GM12878 (cell line): Measurements from ENCODE around the gene KRT78. TPM values are rescaled to one million over a fixed set of nuclear protein-coding genes. Genes with fewer than 3 reads are reported as not detected.

Experiments used
- ATAC-seq: fragments of 200-7000 bp; cut with Tn5 transposase; 3 replicates; pipeline ENCODE4 v1.9.1; 2020; ENCODE audit warnings: mild to moderate bottlenecking, moderate library complexity
- BruUV-seq: library from RNA; stranded (reverse); fragments of 400-500 nt; replicated peaks from 2 replicates; lab custom pipeline; 2021; lab: Mats Ljungman, UMichigan
- CTCF ChIA-PET: fragments of 300-600 bp; sonication (Branson Sonifier 250); formaldehyde crosslinking; extraction: SDS; loops from one replicate; lab custom pipeline; 2021; ENCODE audit warnings: inconsistent platforms; lab: Yijun Ruan, JAX
- POLR2A ChIA-PET: fragments of 350-600 bp; formaldehyde crosslinking; extraction: SDS; loops from one replicate; lab custom pipeline; 2021; ENCODE audit warnings: inconsistent platforms; lab: Charles Lee
- RAD21 ChIA-PET: fragments of 300-600 bp; sonication (Branson Sonifier 250); formaldehyde crosslinking; loops from one replicate; lab custom pipeline; 2023; ENCODE audit warnings: antibody characterized with exemption; ENCODE audit not compliant: unreplicated experiment; lab: Charles Lee
- SMC1A ChIA-PET: fragments of 300-600 bp; sonication (Branson Sonifier 250); formaldehyde crosslinking; loops from one replicate; lab custom pipeline; 2023; ENCODE audit not compliant: unreplicated experiment, uncharacterized antibody; lab: Charles Lee
- DNase-seq: peaks from one replicate; pipeline ENCODE4 v3.0.0-alpha.2; 2011; ENCODE audit warnings: low read depth, low spot score
- FAIRE-seq: peaks from 3 replicates; lab custom pipeline; 2011; peaks lifted over from hg19 to GRCh38; lab: Jason Lieb, UNC
- H2AFZ ChIP-seq: 2 replicates; pipeline ENCODE4 v1.6.0; 2011; ENCODE audit warnings: low read depth, low read length, control low read depth; ENCODE audit not compliant: control insufficient read depth
- H3K27ac ChIP-seq: 2 replicates; pipeline ENCODE4 v1.5.1; 2011; ENCODE audit warnings: control low read depth; ENCODE audit not compliant: control insufficient read depth, insufficient read depth
- H3K27me3 ChIP-seq, 2 experiments: replicated peaks in 1 of 2; 2 replicates each; pipeline versions ENCODE4 v1.6.0 to v1.6.1; 2011; ENCODE audit warnings: low read length in 1 of 2; ENCODE audit not compliant: control insufficient read depth in 2 of 2, insufficient read depth in 2 of 2
- H3K36me3 ChIP-seq, 2 experiments: 2 replicates each; pipeline ENCODE4 v1.5.1; 2011; ENCODE audit warnings: low read length in 1 of 2; ENCODE audit not compliant: control insufficient read depth in 2 of 2, insufficient read depth in 2 of 2
- H3K4me1 ChIP-seq: 2 replicates; pipeline ENCODE4 v1.6.1; 2011; ENCODE audit warnings: mild to moderate bottlenecking, low read length, moderate library complexity, mixed read lengths; ENCODE audit not compliant: control insufficient read depth, insufficient read depth
- H3K4me2 ChIP-seq: 2 replicates; pipeline ENCODE4 v1.6.0; 2011; ENCODE audit warnings: control low read depth; ENCODE audit not compliant: control insufficient read depth, insufficient read depth
- H3K4me3 ChIP-seq: fragments of 200-600 bp; sonication (generic); 2 replicates; pipeline ENCODE4 v1.5.1; 2016
- H3K79me2 ChIP-seq: 2 replicates; pipeline ENCODE4 v1.6.0; 2011; ENCODE audit warnings: low read length; ENCODE audit not compliant: control insufficient read depth, insufficient read depth
- H3K9ac ChIP-seq: 2 replicates; pipeline ENCODE4 v1.8.0; 2011; ENCODE audit warnings: low read length, control low read depth, mixed read lengths; ENCODE audit not compliant: control insufficient read depth, insufficient read depth
- H3K9me3 ChIP-seq: replicated peaks from 3 replicates; pipeline ENCODE4 v1.5.1; 2011; ENCODE audit warnings: mild to moderate bottlenecking, low read length; ENCODE audit not compliant: control insufficient read depth, insufficient read depth
- H4K20me1 ChIP-seq: 2 replicates; pipeline ENCODE4 v1.6.0; 2011; ENCODE audit not compliant: control insufficient read depth, insufficient read depth
- CHD4 ChIP-seq: fragments of 200-600 bp; sonication (generic); IDR thresholded peaks from 2 replicates; pipeline ENCODE4 v1.6.1; 2016; ENCODE audit warnings: mild to moderate bottlenecking
- ETV6 ChIP-seq, 2 experiments: fragments of 450-650 bp in 1 of 2; IDR thresholded peaks in 1 of 2; conservative IDR thresholded peaks in 1 of 2; 2 replicates each; pipeline ENCODE4 v1.6.1; 2014; ENCODE audit warnings: antibody characterized with exemption in 1 of 2, borderline replicate concordance in 1 of 2, low read depth in 1 of 2, mild to moderate bottlenecking in 1 of 2, moderate library complexity in 1 of 2
- GATAD2B ChIP-seq: fragments of 450-650 bp; conservative IDR thresholded peaks from 2 replicates; pipeline ENCODE4 v1.6.1; 2017; ENCODE audit warnings: low read depth, mild to moderate bottlenecking, moderate library complexity
- JUNB ChIP-seq: IDR thresholded peaks from 2 replicates; pipeline ENCODE4 v1.6.1; 2016; ENCODE audit warnings: antibody characterized with exemption, mild to moderate bottlenecking
- NR2C1 ChIP-seq: fragments of 450-650 bp; IDR thresholded peaks from 2 replicates; pipeline ENCODE4 v1.6.1; 2017; ENCODE audit warnings: antibody characterized with exemption, mild to moderate bottlenecking, moderate library complexity
- NR2F1 ChIP-seq: fragments of 450-650 bp; conservative IDR thresholded peaks from 2 replicates; pipeline ENCODE4 v1.6.1; 2017; ENCODE audit warnings: mild to moderate bottlenecking
- RELA ChIP-seq: fragments of 450-650 bp; IDR thresholded peaks from 2 replicates; pipeline ENCODE4 v1.8.0; 2014; ENCODE audit warnings: borderline replicate concordance; ENCODE audit not compliant: partially characterized antibody
- SIN3A ChIP-seq: IDR thresholded peaks from 2 replicates; pipeline ENCODE4 v1.6.1; 2012; ENCODE audit warnings: low read depth, low read length, improper control_type of control experiment
- SREBF2 ChIP-seq: IDR thresholded peaks from 2 replicates; pipeline ENCODE4 v1.6.1; 2012; ENCODE audit warnings: mild to moderate bottlenecking, low read length
- TCF7 ChIP-seq: IDR thresholded peaks from 2 replicates; pipeline ENCODE4 v1.6.1; 2014; ENCODE audit warnings: antibody characterized with exemption, borderline replicate concordance
- ZNF24 ChIP-seq: fragments of 450-650 bp; IDR thresholded peaks from 2 replicates; pipeline ENCODE4 v1.6.1; 2017; ENCODE audit warnings: antibody characterized with exemption, mild to moderate bottlenecking
- ZNF274 ChIP-seq: IDR thresholded peaks from one replicate; pipeline ENCODE4 v1.8.0; 2011; ENCODE audit not compliant: insufficient read length, insufficient read depth
- in situ Hi-C: fragments of 300-500 bp; cut with MboI; formaldehyde crosslinking; loops from 9 replicates; pipeline ENCODE4 v1.14.3; 2018; ENCODE audit warnings: mixed read lengths
- intact Hi-C: fragments of 100-400 bp; cut with micrococcal nuclease; formaldehyde crosslinking; loops from one replicate; pipeline ENCODE4 v1.14.2; 2022; ENCODE audit not compliant: unreplicated experiment
- polyA plus RNA-seq, 11 experiments: library from polyadenylated mRNA; depleted of rRNA in 4 of 11; unstranded in 6 of 11; stranded (reverse) in 5 of 11; fragments of >200 nt; fragmentation: Nextera tagmentation in 4 of 11; fragmentation: Illumina TruSeq in 1 of 11; extraction: Ambion mirVana in 4 of 11; extraction: Trizol in 1 of 11; gene quantifications; 1 replicate in 1 of 11; 2 replicates in 10 of 11; pipeline versions ENCODE4 v1.2.1 to v1.2.3, GENCODE V29; 2011 to 2016; ENCODE audit warnings: inconsistent platforms in 2 of 11, missing spikeins in 2 of 11, low read depth in 1 of 11
- total RNA-seq, 4 experiments: library from RNA; depleted of rRNA in 3 of 4; stranded (reverse); fragments of >200 nt in 3 of 4; fragmentation: Illumina TruSeq in 1 of 4; extraction: Trizol in 1 of 4; gene quantifications; 2 replicates each; pipeline versions ENCODE4 v1.2.1 to v1.2.3, GENCODE V29; 2013 to 2021
- TF ChIP-seq, protein P1 (sequence below): fragments of 450-650 bp; IDR thresholded peaks from 2 replicates; pipeline ENCODE4 v1.6.1; 2017; ENCODE audit warnings: mild to moderate bottlenecking, low read depth, inconsistent platforms; ENCODE audit not compliant: poor library complexity, severe bottlenecking
- TF ChIP-seq, protein P2 (sequence below): IDR thresholded peaks from 2 replicates; pipeline ENCODE4 v1.6.1; 2011; ENCODE audit warnings: borderline replicate concordance, low read depth, mild to moderate bottlenecking, moderate library complexity, mixed read lengths, low read length; ENCODE audit not compliant: insufficient read depth; ENCODE audit errors: extremely low read length

Gene KRT78
- total and polyA plus RNA-seq, 10 of the 15 experiments (the other 5 are each of a cell fraction or from before 2014, with no cell fraction given), result 0.07 TPM; not detected in 9

DNA sequence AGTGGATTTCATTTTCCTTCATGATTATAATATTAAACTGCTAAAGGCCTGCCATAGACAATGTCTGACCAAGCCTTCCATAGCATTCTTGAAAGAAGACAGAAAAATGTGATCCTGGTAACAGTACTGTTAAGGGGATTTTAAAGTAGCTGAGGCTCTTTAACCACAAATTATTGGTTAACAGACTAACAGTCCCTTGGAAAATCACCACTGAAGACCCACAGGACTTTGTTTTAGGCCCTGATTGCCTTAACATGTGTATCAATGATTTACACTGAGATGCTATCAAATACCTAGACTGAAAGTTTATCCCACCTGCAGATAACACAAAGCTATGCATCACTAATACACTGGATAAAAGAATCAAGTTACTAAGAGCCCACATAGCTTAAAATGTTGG, 20.6 kb downstream of the KRT78 start:
- Histone ChIP-seq H4K20me1 (no peaks in the 10 kb centered on the region), H3K4me2 (no peak overlapping the region), H2AFZ (no peak overlapping the region), H3K27me3 (peaks cover 0 to 5% of the 10 kb centered on the region in 2 experiments; a peak in 2 of 4 replicates), H3K4me3 (no peak overlapping the region), H3K4me1 (no peaks in the 10 kb centered on the region), H3K9me3 (no peaks in the 10 kb centered on the region), H3K27ac (no peak overlapping the region), H3K9ac (no peak overlapping the region), H3K36me3 (no peaks in the 10 kb centered on the region), H3K79me2 (no peaks in the 10 kb centered on the region)
- no peak for ATAC-seq
- RAD21 ChIA-PET, result no interaction called here
- CTCF ChIA-PET, result no interaction called here
- BruUV-seq, result no TSS peak
- intact Hi-C loops, result no loop called here
- no peak for FAIRE-seq
- TF ChIP-seq ZNF24 (no peak), SIN3A (no peak), NR2F1 (no peak), TCF7 (no peak), NR2C1 (no peak), ZNF274 (no peak), RELA (no peak), ETV6 (conservative IDR thresholded peaks at IDR 0.05 in 1 of 2, IDR thresholded peaks at IDR 0.05 in 1 of 2; ENCODE audit: borderline replicate concordance in 1 of 2, low read depth in 1 of 2) (no peak), JUNB (no peak), SREBF2 (no peak), GATAD2B (no peak), CHD4 (no peak)
- TF ChIP-seq, protein P1, sequence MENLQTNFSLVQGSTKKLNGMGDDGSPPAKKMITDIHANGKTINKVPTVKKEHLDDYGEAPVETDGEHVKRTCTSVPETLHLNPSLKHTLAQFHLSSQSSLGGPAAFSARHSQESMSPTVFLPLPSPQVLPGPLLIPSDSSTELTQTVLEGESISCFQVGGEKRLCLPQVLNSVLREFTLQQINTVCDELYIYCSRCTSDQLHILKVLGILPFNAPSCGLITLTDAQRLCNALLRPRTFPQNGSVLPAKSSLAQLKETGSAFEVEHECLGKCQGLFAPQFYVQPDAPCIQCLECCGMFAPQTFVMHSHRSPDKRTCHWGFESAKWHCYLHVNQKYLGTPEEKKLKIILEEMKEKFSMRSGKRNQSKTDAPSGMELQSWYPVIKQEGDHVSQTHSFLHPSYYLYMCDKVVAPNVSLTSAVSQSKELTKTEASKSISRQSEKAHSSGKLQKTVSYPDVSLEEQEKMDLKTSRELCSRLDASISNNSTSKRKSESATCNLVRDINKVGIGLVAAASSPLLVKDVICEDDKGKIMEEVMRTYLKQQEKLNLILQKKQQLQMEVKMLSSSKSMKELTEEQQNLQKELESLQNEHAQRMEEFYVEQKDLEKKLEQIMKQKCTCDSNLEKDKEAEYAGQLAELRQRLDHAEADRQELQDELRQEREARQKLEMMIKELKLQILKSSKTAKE, result no peak
- TF ChIP-seq, protein P2, sequence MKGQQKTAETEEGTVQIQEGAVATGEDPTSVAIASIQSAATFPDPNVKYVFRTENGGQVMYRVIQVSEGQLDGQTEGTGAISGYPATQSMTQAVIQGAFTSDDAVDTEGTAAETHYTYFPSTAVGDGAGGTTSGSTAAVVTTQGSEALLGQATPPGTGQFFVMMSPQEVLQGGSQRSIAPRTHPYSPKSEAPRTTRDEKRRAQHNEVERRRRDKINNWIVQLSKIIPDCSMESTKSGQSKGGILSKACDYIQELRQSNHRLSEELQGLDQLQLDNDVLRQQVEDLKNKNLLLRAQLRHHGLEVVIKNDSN, result no peak
- SMC1A ChIA-PET, result interaction anchor here (1.0 kb wide), 1 partner anchor 52 kb away, joined by 3 read pairs; no protein-coding TSS in a partner anchor
- in situ Hi-C loops, result no loop called here
- POLR2A ChIA-PET, result no interaction called here
- no peak for DNase-seq
